HUES64 (cell line): Measurements from ENCODE around the gene PSD4.
A peak's percentile ranks its signal among the peaks of the same experiment; 100 is the strongest.

Source experiments
- H3K27ac ChIP-seq: 2 replicates; pipeline ENCODE4 v1.7.0; 2013; ENCODE audit warnings: low read depth, low read length, inconsistent platforms
- H3K27me3 ChIP-seq: 2 replicates; pipeline ENCODE4 v1.6.1; 2013; ENCODE audit warnings: mild to moderate bottlenecking, low read length; ENCODE audit not compliant: insufficient read depth
- H3K36me3 ChIP-seq: 2 replicates; pipeline ENCODE4 v1.6.1; 2013; ENCODE audit warnings: mild to moderate bottlenecking, low read length; ENCODE audit not compliant: insufficient read depth
- H3K4me1 ChIP-seq: 2 replicates; pipeline ENCODE4 v1.6.1; 2013; ENCODE audit warnings: mild to moderate bottlenecking, low read length, moderate library complexity; ENCODE audit not compliant: insufficient read depth
- H3K4me3 ChIP-seq: 2 replicates; pipeline ENCODE4 v1.5.1; 2013; ENCODE audit warnings: mild to moderate bottlenecking, low read length, moderate library complexity
- H3K9ac ChIP-seq: 2 replicates; pipeline ENCODE4 v1.6.1; 2013; ENCODE audit warnings: mild to moderate bottlenecking, low read depth, low read length
- H3K9me3 ChIP-seq: 2 replicates; pipeline ENCODE4 v1.6.1; 2013; ENCODE audit warnings: low read depth, low read length; ENCODE audit not compliant: insufficient read depth
- WGBS: fragments of 150-250, 120-280 bp; methylation state at CpG from one replicate; pipeline ENCODE4 v1.1.7; 2013; ENCODE audit warnings: missing lambda C conversion rate; 5-methylcytosine and 5-hydroxymethylcytosine counted together

PSD4 gene

DNA sequence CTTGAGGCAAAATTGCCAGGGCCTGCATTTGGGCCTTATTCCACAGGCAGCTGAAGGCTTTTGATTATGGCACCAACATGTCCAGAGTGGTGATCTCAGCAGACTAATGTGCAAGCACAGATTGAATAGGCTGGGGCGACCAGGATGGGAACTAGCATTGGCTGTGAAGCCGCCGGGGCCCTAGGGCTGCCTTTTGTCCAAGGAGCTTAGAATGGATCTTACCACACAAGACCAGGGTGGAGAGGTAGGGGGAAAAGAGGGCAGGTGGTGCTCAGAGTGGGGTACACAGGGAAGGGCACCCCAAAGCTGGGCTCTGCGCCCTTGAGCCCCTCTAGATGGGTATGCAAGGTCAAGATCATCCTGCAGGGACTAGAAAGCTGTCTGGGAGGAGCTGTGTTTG lies 23.1 kb downstream of the PSD4 start:
- H3K36me3 ChIP-seq = no peaks in the 10 kb centered on the region

DNA sequence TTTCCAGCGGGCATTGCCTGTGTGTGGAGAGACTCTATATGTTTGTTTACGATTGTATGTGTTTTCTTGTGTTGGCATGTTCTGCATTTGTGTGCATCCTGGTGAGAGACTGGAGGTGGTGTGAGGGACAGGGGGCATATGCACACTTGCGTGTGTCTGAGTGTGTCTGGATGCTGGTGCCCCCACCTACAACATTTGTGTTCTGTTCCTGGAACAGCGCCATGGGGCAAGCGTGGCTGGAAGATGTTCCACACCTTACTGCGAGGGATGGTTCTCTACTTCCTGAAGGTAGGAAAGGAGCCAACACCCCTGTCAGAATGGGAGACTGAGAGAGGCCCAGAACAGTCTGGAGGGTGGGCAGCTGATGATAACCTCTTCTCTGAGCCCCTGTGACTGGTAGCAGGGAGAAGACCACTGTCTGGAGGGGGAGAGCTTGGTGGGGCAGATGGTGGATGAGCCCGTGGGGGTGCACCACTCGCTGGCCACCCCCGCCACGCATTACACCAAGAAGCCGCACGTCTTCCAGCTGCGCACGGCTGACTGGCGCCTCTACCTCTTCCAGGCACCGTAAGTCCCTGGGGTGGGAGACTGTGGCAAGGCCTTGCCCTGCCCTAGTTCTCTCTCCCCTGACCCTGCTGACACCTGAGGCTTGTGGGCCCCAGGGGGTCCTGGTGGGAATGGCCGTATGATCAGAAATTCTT lies 23.7 kb downstream of the PSD4 start:
- Histone ChIP-seq H3K9me3 (no peaks in the 10 kb centered on the region), H3K4me1 (no peaks in the 10 kb centered on the region), H3K27ac (no peak overlapping the region), H3K9ac (no peak overlapping the region), H3K4me3 (no peak overlapping the region), H3K36me3 (no peaks in the 10 kb centered on the region), H3K27me3 (peaks cover 22% of the 10 kb centered on the region)
- WGBS = 91% methylated on average over 17 of the region's 17 CpGs

More for the DNA sequence above, 23.1 kb downstream of the PSD4 start:
- H3K4me3 ChIP-seq = no peak overlapping the region
- no peak overlapping the region for H3K27ac ChIP-seq
- H3K9ac ChIP-seq = no peak overlapping the region
- 94% methylated on average over 4 of the region's 4 CpGs for WGBS
- no peaks in the 10 kb centered on the region for H3K9me3 ChIP-seq
- H3K27me3 ChIP-seq = peaks cover 22% of the 10 kb centered on the region
- H3K4me1 ChIP-seq = no peaks in the 10 kb centered on the region

- Histone ChIP-seq H3K9ac (peak overlapping the region; percentile 71; the same call in 1 of the 2 replicates), H3K27ac (no peak overlapping the region), H3K4me3 (peak overlapping the region; percentile 82), H3K9me3 (no peaks in the 10 kb centered on the region), H3K27me3 (peaks cover 22% of the 10 kb centered on the region), H3K36me3 (no peaks in the 10 kb centered on the region), H3K4me1 (no peaks in the 10 kb centered on the region)
- WGBS = 60% methylated on average over 32 of the region's 32 CpGs
Observed at GRCh38 chr2:113198048-113198789, 24.4 kb downstream of the PSD4 start.

GRCh38 chr2:113198790-113199612 lies 25.2 kb downstream of the PSD4 start:
- Histone ChIP-seq H3K4me3 (peak overlapping the region; percentile 82), H3K27me3 (peaks cover 22% of the 10 kb centered on the region), H3K27ac (no peak overlapping the region; the same call in 1 of the 2 replicates), H3K9ac (peak overlapping the region; percentile 71), H3K9me3 (no peaks in the 10 kb centered on the region), H3K4me1 (no peaks in the 10 kb centered on the region), H3K36me3 (no peaks in the 10 kb centered on the region)
- 1% methylated on average over 79 of the region's 79 CpGs for WGBS

GRCh38 chr2:113200236-113200635 lies 26.5 kb downstream of the PSD4 start:
- H3K27ac ChIP-seq = no peak overlapping the region
- H3K9ac ChIP-seq = no peak overlapping the region
- 80% methylated on average over 4 of the region's 4 CpGs for WGBS
- no peaks in the 10 kb centered on the region for H3K36me3 ChIP-seq
- peaks cover 22% of the 10 kb centered on the region for H3K27me3 ChIP-seq
- H3K4me1 ChIP-seq = no peaks in the 10 kb centered on the region
- H3K9me3 ChIP-seq = no peaks in the 10 kb centered on the region
- no peak overlapping the region for H3K4me3 ChIP-seq

DNA sequence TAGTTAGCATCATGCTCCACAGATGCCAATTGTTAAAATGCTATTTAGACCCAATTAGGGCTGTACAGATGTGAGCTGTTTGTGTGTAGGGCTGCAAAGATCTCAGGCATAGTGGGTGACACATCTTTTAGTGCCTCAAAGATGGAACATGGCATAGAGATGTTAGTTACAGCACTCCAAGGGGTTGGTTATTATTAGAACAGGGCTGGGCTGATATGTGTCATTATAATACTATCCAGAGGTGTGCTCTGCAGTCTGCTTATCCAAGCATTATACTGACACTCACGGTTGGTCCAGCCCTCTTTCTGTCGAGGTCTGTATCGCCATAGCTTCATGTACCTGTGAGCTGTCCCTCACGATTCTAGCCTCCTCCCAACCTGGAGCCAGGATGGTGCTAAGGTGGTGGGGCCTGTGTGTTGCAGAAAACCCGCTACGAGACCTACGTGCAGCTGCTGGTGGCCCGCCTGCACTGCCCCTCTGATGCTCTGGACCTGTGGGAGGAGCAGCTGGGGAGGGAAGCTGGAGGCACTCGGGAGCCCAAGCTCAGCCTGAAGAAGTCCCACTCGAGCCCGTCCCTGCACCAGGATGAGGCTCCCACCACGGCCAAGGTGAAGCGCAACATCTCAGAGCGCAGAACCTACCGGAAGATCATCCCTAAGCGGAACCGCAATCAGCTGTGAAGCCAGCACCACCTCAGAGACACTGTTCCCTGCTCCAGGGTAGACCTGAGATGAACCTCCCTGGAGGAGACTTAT lies 27.1 kb downstream of the PSD4 start:
- WGBS = 93% methylated on average over 17 of the region's 17 CpGs
- H3K36me3 ChIP-seq = no peaks in the 10 kb centered on the region
- H3K9me3 ChIP-seq = no peaks in the 10 kb centered on the region
- no peaks in the 10 kb centered on the region for H3K4me1 ChIP-seq
- peaks cover 22% of the 10 kb centered on the region for H3K27me3 ChIP-seq
- H3K9ac ChIP-seq = no peak overlapping the region
- no peak overlapping the region for H3K4me3 ChIP-seq
- no peak overlapping the region for H3K27ac ChIP-seq

GRCh38 chr2:113201496-113202304 lies 27.9 kb downstream of the PSD4 start:
- Histone ChIP-seq H3K4me1 (no peaks in the 10 kb centered on the region), H3K36me3 (no peaks in the 10 kb centered on the region), H3K27ac (no peak overlapping the region), H3K9me3 (no peaks in the 10 kb centered on the region), H3K27me3 (peaks cover 21% of the 10 kb centered on the region), H3K4me3 (no peak overlapping the region), H3K9ac (no peak overlapping the region)
- 87% methylated on average over 8 of the region's 8 CpGs for WGBS

- Histone ChIP-seq H3K9ac (no peak overlapping the region), H3K4me3 (no peak overlapping the region), H3K36me3 (no peaks in the 10 kb centered on the region), H3K4me1 (no peaks in the 10 kb centered on the region), H3K9me3 (no peaks in the 10 kb centered on the region), H3K27ac (no peak overlapping the region), H3K27me3 (peaks cover 12% of the 10 kb centered on the region)
- WGBS = 84% methylated on average over 13 of the region's 13 CpGs
Observed at GRCh38 chr2:113202305-113203216, 28.8 kb downstream of the PSD4 start.

DNA sequence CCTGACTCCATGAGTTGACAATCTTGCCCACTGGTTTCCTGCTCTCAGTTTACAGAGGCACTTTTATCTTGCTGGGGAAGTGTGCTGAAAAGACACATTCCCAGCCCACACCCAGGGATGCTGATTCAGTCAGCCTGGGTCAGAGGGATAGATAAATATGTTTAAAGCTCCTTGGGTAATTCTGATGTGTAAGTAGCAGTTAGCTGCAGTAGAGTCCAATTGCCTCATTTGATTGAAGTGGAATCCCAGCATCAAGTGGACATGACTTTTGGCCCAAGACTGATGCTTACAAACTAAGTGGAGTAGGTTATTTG lies 29.4 kb downstream of the PSD4 start:
- Histone ChIP-seq H3K27ac (no peak overlapping the region), H3K4me3 (no peak overlapping the region), H3K4me1 (no peaks in the 10 kb centered on the region), H3K27me3 (peaks cover 6% of the 10 kb centered on the region), H3K36me3 (no peaks in the 10 kb centered on the region), H3K9me3 (no peaks in the 10 kb centered on the region), H3K9ac (no peak overlapping the region)
